Umbilical cord (tissue), 2 donors: Measurements from ENCODE around the gene DMBX1. TPM values are rescaled to one million over a fixed set of nuclear protein-coding genes. Genes with fewer than 3 reads are reported as not detected.

Source experiments
- DNase-seq: peaks from one replicate; pipeline ENCODE4 v3.0.0-alpha.2; 2015; ENCODE audit warnings: low spot score
- total RNA-seq: library from RNA; depleted of rRNA; stranded (reverse); fragments of >200 nt; gene quantifications from one replicate; pipeline ENCODE4 v1.2.3, GENCODE V29; 2014; ENCODE audit warnings: low replicate concordance; ENCODE audit not compliant: insufficient read depth

Gene DMBX1
- total RNA-seq, 1 donor from 2014 or later = 1.4 TPM

DNA sequence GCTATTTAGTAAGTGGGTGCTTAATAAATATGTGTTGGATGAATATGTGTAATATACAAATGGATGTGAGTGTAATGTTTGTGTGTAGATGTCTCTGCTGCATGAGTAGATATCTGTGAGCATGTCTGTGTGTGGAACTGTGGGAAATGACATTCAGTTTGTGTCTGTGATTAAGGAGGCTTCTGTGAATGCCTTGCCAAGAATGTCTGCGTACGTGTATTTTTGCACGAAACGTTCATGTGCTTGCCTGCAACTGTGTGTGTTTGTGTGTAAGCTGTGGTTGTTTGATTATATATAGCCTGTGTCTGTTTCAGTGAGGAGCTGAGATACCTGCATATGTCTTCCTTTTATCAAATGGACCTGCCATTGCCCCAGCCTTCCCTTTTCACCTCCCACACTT lies 13.8 kb downstream of the DMBX1 start:
- DNase-seq = no peak

DNA sequence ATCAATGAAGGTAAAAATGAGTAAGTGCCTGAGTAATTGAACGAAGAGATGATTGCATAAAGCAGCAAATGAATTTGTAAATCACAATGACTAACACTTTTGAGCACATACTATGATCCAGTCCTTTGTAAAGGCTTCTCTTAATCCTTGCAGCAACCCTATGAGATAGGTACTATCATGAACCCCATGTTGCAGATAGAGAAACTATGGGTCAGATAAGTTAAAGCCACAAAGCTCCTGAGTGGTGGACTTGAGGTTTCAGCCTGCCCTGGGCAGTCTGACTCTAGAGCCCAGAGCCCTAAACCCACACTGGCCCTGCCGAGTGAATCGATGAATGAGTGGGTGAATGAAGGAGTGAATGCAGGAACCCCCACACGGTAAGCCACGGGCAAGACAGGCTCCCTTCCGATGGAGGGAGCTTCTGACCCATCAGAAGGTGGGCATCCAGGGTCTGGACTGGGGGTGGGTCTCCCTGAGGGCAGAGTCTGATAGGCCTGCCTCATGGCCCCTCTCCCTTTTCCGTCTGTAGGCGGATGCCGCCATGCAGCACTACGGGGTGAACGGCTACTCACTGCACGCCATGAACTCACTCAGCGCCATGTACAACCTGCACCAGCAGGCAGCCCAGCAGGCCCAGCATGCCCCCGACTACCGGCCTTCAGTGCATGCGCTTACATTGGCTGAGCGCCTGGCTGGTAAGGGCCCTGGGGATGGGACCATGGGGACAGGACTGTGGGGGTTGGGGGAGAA lies 17.0 kb downstream of the DMBX1 start:
- DNase-seq = no peak

DNA sequence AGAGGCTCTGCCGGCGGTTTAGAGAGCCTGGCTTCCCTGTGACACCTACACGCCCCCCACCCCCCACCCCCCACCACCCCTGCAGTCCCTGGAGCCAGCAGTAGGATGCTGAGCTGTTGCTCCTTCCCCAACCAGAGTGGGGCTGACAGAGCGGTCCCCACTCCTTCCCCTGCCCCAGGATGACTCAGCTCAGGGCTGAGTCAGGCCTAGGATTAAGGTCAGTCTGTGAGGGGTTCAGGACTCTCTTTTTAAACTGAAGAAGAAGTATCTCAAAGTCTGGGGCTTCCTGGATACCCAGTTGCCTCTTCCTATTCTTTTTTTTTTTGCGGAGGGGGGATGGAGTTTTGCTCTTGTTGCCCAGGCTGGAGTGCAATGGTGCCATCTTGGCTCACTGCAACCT lies 19.1 kb downstream of the DMBX1 start:
- DNase-seq = peak; percentile 45

DNA sequence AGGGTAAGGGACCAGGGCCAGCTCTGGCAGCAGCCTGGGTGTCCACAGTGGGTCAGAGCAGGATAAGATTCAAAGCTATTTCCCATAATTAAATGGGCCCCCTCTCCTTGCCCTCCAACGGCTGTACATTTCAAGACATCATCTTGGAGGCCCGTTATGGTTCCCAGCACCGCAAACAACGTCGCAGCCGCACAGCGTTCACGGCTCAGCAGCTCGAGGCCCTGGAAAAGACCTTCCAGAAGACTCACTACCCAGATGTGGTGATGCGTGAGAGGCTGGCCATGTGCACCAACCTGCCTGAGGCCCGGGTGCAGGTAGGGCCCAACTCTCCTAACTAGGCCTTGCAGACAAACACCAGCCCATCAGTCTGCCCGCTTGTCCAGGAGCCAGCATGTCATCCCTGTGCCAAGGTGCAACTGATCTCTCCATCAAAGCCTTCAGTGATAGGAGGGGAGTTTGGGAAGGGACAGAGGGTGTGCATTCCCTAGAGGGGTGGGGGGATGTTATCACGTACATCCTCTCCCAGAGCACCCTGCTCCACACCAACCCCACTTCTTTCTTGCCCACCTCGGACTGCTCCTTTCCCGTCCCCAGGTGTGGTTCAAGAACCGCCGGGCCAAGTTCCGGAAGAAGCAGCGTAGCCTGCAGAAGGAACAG lies 20.8 kb downstream of the DMBX1 start:
- no peak for DNase-seq

DNA sequence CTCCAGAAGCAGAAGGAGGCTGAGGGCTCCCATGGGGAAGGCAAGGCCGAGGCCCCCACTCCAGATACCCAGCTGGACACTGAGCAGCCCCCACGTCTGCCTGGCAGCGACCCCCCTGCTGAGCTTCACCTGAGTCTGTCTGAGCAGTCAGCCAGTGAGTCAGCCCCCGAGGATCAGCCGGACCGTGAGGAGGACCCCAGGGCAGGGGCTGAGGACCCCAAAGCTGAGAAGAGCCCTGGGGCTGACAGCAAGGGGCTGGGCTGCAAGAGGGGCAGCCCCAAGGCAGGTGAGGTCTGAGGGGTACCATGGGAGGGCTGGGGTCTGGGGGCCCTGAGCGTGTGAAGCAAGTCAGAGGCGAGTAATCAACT lies 21.3 kb downstream of the DMBX1 start:
- DNase-seq = no peak

DNA sequence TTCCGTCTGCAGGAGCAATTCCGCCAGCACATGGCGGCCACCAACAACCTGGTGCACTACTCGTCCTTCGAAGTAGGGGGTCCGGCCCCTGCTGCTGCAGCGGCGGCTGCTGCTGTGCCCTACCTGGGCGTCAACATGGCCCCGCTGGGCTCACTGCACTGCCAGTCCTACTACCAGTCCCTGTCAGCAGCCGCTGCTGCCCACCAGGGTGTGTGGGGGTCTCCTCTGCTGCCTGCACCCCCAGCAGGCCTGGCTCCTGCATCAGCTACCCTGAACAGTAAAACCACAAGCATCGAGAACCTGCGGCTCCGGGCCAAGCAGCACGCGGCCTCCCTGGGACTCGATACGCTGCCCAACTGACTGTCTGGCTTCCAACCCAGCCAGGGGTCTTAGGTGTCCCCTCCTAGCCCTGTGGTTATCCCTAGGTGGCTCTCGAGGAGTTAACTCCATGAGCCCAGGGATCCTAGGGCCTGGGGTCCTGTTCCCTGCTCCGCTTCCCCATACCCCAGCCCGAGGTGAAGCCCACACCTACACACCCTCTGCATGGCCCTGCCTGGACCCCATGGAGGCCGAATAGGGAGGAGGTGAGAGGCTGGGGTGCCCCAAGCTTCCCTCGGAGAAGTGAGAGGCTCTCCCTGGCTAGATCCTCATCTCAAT lies 22.6 kb downstream of the DMBX1 start:
- no peak for DNase-seq

DNA sequence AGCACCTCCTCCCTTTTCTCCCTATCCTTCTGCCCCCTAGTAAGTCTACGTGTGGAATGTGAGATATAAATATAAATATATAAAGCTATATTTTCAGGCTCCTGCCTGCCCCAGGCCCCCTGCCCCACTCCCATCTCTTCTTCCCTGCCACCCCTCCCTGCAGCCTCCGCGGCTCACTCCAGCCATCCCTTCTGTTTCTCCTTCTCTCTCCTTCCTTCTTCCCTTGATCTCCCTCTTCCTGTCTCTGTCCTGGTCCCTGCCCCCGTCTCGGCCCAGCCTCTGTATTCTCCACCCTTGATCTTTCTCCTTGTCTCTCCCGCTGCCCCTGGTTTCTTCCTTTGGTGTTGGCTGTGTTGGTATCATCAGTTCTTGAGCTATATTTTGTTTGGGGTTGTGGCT lies 23.2 kb downstream of the DMBX1 start:
- no peak for DNase-seq

DNA sequence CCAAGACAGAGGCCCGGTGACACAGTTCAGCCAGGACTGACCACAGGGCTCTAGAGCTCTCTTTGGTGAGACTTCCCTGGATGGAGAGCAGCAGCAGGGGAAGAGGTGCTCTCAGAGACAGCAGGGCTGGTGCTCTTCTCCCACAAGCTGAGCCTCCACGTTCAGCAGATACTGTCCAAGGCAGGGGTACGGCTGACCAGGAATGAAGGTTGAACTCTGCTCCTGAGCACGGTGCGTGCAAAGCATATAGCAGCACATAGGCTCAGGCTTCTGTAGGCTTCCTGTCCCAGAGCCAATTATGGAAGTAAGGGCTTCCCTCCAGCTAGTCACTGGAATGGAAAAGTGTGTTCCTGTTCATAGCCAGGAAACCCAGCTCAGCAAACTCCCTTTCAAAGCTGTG lies 23.9 kb downstream of the DMBX1 start:
- no peak for DNase-seq

DNA sequence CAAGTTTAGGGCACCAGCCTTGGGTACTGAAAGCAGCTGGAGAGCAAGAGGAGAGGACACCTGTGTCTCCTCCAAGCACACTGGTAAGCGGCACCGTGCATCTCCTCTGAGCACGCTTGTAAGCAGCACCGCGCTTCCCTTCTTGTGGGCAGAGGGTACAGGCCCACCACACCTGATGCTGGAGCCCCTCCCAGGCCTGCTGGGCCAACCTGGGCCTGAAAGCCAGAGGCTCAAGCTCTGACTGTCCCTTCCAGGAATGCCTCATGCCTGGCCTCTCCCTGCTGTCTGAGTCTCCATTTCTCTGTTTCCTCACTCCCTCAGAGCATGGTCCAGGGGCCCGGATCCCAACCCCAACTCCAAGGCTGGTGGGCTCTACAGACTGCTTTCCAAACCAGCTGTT lies 25.9 kb downstream of the DMBX1 start:
- no peak for DNase-seq

DNA sequence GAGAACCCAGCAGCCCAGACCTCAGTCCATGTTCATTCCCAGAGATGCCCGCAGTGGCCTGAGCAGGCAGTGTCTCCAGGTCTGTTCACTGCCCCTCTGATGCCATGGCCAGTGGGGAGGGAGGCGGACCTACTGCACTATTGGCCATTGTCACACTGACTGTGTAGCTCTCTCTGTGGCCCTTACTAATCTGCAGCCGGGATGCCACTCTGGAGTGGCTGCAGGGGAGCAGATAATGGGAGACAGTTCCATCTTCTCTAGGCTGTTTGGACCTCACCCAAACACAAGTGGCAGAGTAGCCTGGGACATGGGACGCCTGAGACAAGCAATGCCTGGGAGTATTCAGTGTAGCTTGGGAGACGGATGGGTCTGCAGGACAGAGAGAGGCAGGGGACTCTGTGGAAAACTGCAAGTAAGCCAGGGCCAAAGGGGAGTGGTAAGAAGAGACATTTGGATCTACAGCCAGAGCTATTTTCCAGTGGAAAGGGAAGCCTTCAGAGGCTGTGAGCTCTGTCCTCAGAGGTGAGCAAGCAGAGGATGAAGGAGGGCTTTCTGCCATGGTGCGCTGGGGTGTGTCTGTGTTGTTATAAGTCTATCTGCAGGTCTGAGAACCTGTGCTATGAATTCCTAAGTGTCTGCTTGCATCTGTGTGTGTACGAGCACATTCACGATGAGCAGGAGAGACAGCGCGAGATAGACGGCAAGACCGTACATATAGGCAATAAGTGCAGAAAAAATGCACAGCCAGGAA lies 26.7 kb downstream of the DMBX1 start:
- DNase-seq = no peak

DNA sequence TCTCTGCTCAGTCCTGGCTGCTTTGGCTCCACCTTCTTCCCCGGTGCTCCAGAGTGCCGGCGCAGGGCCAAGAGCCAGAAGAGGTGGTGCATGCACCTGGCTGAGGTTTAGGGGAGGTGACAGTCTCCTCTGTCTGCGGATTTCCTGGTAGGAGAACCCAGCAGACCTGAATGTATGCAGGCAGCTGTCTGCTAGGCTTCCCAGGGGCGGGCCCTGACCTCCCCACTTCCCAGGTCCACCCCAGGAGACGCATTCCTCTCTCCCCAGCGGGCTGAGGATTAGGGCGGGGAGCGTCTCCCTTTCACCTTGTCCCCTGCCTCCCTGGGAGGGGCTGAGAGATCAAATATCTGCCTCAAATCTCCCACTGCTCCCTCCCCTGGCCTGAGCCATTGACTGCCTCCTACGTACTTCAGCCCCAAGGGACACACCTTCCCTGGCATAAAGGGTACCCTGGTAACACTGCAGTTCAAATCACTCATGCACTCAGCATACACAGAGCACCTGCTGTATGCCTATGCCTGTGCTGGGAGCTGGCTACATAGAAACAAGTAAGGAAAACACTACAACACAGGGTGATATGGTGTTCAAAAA lies 27.5 kb downstream of the DMBX1 start:
- DNase-seq = no peak

DNA sequence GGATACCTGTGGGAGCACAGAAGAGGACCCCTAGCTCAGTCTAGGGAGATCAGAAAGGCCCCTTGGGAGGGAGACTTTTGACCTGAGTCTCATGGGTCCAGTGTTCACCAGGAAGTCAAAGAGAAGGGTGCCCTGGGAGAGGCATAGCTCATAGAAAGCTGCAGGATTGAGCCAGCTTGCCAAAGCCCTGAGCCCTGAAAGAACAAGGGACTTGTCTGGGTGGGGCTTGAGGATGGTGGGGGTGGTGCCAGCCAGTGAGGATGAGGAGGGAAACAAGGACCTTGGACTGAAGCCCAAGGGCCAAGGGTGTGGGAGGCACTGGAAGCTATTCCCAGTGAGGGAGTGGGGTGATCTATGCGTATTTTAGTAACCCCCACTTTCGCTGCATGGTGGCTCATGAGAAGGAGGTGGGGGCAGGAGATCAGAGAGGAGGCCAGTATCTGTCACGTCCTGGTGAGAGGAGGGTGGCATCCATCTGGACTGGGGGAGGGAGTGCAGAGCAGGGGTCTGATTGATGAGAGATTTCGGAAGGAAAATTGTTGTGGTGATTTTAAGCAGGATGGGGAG lies 28.4 kb downstream of the DMBX1 start:
- no peak for DNase-seq

DNA sequence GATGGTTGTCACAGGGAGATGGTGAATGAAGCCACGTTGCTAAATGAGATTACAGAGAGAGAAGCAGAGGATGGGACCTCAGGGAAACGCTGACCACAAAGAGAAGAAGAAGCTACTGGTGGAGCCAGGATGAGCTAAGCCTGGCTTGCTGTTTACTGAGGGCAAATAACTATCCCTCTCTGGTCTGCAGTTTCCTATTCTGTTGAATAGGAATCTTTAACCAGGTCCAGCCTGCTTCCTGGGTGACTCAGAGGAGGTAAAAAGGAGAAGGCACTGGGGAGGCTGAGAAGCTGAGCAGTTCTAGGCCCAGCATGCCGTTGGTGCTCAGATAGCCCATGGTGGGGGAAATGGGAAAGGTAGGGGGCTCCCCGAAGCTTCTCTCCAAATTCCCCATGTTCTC lies 29.6 kb downstream of the DMBX1 start:
- no peak for DNase-seq

DNA sequence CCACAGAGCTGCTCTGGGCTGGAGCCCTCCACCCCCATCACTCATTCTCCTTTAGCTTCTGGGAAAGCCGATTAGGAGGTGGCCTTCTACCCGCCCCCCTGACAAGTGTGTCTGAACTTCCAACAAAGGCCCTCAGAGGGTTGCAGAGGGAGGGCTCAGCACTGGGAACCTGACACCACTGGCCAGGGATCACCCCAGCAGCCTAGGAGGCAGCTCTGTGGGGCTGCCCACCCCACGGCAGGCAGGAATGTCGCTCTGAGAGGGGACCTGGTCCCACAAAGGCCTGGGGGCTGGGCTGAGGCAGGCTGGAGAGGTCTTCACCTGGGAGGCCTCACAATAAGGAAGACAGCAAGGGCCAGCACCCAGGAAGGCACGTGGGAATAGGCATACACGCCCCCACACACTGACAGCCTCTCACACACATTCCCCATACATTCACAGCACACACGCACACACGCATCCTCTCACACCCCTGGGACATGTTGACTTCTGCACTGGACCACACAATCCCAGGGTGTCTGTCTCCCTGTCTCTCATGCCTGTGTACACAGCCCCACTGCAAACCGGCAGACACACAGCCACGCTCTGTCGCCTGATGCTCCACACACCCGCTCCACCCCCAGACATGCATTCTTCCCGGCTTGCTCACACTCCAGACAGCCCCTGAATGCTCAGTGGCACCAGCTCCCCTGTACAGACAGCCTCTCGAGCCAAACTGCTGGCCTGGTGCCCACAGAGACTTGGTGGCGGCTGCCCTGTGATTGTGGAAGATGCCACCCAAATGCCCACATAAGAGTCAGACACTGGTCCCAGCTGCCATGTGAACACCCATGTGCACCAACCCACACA lies 30.7 kb downstream of the DMBX1 start:
- peak; percentile 90 for DNase-seq

DNA sequence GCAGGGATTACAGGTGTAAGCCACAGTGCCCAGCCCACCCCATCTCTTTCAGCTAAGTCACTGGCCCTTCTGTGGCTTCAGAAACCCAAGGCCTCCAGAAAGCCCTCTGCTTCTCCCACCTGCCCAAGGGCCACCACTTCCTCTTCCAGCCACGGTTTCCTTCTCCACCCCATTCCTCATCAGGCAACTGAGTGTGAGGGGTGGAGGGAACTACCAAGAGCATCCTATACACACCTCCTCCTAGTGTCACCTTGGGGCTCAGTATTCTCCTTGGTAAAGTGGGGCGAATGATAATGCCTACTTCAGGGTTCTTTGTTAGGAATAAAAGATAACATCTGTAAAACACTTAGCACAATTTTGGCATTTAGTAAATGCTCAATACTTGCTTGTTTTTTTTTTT lies 31.8 kb downstream of the DMBX1 start:
- DNase-seq = no peak

DNA sequence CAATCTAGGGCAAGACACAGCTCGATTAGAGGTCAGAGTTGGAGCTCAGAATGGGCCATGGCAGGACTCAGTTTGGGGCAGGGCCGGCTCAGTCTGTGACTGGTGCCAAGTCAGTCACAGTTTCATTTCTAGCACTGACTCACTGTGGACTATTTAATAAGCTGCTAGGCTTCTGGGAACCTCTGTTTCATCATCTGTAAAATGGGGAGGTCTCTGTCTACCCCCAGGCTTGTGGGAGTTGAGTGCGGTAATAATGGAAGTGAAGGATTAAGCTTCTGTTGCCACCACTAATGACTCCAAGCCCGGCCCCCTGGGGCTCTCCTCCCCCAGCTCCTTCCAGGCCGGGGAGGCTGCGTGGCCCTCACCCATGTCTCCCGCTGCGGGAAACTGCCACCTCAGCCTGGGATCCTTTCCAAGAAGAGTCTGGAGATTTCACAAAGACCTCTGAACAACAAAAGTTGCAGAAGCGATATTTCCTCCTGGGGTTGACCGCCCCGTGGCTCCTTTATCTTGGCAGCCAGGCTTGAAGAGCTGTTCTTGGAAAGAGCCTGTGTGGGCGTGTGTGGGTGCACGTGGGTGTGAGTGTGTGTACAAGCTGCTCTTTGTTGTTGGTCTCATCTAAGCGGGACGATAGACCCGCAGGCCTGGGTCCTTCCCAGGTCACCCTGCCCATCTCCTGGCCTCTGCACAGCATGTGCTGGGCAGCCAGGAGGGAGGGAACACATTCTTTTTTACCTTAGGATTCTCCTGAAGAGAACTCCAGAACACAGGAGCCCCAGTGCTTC lies 32.7 kb downstream of the DMBX1 start:
- DNase-seq = peak; percentile 76

DNA sequence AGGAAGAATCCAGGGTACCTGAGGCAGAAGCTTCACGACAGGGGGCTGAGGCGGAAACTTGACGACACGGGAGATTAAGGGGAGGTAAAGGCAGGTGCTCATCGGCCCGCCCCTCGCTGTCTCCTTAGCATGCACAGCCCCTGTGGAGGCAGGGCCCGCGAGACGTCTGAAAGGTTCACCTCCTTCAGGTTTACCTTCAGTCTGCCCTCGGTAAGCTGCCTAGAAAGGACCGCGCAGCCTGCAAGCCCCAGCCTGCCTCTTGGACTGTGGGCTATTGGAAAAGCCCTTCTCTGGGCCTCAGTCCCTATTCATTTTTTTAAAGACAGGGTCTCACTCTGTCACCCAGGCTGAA lies 33.3 kb downstream of the DMBX1 start:
- no peak for DNase-seq

DNA sequence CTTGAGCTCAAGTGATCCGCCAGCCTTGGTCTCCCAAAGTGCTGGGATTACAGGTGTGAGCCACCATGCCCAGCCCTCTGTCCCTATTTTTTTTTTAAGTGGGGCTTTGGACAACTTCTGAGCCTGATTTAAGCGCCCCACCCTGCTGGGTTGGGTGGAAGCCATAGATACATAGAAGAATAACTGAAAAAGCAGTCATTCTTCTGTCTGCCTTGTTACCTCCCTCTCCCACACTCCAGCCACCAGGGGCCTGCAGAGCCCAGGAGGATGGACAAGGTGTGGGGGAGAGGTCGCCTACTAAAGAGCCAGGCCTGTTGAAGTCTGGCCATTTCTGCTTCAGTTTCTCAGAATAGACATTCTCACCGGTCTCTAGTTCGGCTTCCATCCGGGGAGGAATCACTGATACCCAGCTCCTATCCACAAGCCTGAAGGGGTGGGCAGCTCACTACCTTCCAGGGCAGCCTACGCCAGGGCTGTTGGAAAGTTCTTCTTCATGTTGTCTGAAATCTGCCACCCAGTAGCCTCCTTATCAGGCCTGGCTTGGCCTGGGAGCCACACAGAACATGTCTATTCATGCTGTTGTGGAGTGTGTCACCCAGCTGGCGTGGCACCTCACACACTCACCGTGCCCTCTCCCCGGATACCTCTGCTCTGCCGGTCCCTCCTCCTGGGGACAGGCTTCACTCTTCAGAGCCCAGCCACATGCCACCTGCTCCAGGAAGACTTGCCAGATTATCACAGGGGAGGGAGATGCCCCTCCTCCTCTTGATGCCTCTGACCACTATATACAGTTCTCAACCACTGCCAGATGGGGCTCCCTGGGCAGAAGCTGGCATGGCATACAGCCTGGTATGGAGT lies 34.1 kb downstream of the DMBX1 start:
- DNase-seq = no peak

DNA sequence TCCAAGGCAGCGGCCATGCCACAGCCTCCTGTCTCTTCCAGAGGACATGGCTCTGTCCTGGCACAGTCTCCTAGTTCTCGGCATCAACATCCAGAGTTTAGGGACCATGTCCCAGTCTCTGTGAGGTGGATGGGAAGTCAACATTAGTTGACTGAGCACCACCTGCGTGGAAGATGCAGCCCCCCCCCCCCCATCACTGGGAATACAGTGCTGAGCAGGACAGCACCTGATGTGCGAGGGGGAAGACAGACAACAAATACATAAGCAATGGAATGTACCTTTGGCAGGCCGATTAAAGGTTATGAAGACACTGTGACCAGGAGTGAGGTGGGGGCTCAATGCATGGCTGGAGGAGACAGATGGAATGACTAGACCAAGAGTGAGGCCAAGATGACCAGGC lies 35.2 kb downstream of the DMBX1 start:
- DNase-seq = no peak
